HL-60 (cell line): ENCODE data around the gene PLEKHB1.

Experiments
- DNase-seq, 2 experiments: peaks; one replicate each; pipeline ENCODE4 v3.0.0-alpha.2; 2010 to 2020; ENCODE audit warnings: low read depth in 1 of 2, low spot score in 1 of 2
- H3K27ac ChIP-seq: fragments of 250-450 bp; sonication (Bioruptor Pico); replicated peaks from 2 replicates; pipeline ENCODE4 v1.5.1; 2020; ENCODE audit warnings: mild to moderate bottlenecking, moderate library complexity
- H3K27me3 ChIP-seq: fragments of 250-450 bp; sonication (Bioruptor Pico); 2 replicates; pipeline ENCODE4 v1.5.1; 2021; ENCODE audit warnings: mild to moderate bottlenecking, moderate library complexity; ENCODE audit not compliant: insufficient read depth, poor library complexity, severe bottlenecking
- H3K4me3 ChIP-seq: replicated peaks from 2 replicates; pipeline ENCODE4 v1.5.1; 2011; ENCODE audit warnings: mild to moderate bottlenecking, control low read depth, low read length; ENCODE audit not compliant: insufficient read depth
- CTCF ChIP-seq: IDR thresholded peaks from one replicate; pipeline ENCODE4 v1.5.1; 2011; ENCODE audit warnings: low read length, control low read depth, inconsistent platforms; ENCODE audit not compliant: insufficient read depth
- GABPA ChIP-seq: IDR thresholded peaks from 2 replicates; pipeline ENCODE4 v1.6.1; 2012; ENCODE audit warnings: low read depth
- POLR2AphosphoS5 ChIP-seq: IDR thresholded peaks from 2 replicates; pipeline ENCODE4 v1.6.1; 2012; ENCODE audit warnings: low read depth
- REST ChIP-seq: IDR thresholded peaks from 2 replicates; pipeline ENCODE4 v1.6.1; 2012; ENCODE audit warnings: low read depth; ENCODE audit not compliant: insufficient replicate concordance
- SPI1 ChIP-seq: IDR thresholded peaks from 2 replicates; pipeline ENCODE4 v1.6.1; 2012; ENCODE audit warnings: low read depth, mild to moderate bottlenecking, borderline replicate concordance

PLEKHB1 gene

GRCh38 chr11:73648121-73648520 is 1.7 kb downstream of the PLEKHB1 start:
- no peak overlapping the region for H3K4me3 ChIP-seq

GRCh38 chr11:73648571-73649046 is 2.2 kb downstream of the PLEKHB1 start:
- H3K27me3 ChIP-seq: no peaks in the 10 kb centered on the region
- no peak for DNase-seq
- no peak overlapping the region for H3K4me3 ChIP-seq
- TF ChIP-seq SPI1 (no peak), POLR2AphosphoS5 (no peak), CTCF (no peak), REST (no peak), GABPA (no peak)
- H3K27ac ChIP-seq: no peak overlapping the region

More at GRCh38 chr11:73648121-73648520, 1.7 kb downstream of the PLEKHB1 start:
- DNase-seq: no peak
- Histone ChIP-seq H3K27me3 (no peaks in the 10 kb centered on the region), H3K27ac (no peak overlapping the region)
- no peak for TF ChIP-seq GABPA
- TF ChIP-seq POLR2AphosphoS5: no peak
- no peak for TF ChIP-seq SPI1
- no peak for TF ChIP-seq REST
- no peak for TF ChIP-seq CTCF

GRCh38 chr11:73649206-73649605 is 2.8 kb downstream of the PLEKHB1 start:
- no peak overlapping the region for H3K4me3 ChIP-seq
- TF ChIP-seq POLR2AphosphoS5: no peak
- no peak for TF ChIP-seq SPI1
- TF ChIP-seq GABPA: no peak
- TF ChIP-seq REST: no peak
- no peak overlapping the region for H3K27ac ChIP-seq
- DNase-seq: no peak
- H3K27me3 ChIP-seq: no peaks in the 10 kb centered on the region
